ENCODE measurements around the gene LMX1A.

The LMX1A gene

GRCh38 chr1:165288350-165289120, 68.0 kb downstream of the LMX1A start:
- no peak for TF ChIP-seq GATA3 (IDR thresholded peaks at IDR 0.05; ENCODE audit: low read depth, low read length)
- no peak for TF ChIP-seq GATA2 (IDR thresholded peaks at IDR 0.05; ENCODE audit: low read depth, low read length)

DNA sequence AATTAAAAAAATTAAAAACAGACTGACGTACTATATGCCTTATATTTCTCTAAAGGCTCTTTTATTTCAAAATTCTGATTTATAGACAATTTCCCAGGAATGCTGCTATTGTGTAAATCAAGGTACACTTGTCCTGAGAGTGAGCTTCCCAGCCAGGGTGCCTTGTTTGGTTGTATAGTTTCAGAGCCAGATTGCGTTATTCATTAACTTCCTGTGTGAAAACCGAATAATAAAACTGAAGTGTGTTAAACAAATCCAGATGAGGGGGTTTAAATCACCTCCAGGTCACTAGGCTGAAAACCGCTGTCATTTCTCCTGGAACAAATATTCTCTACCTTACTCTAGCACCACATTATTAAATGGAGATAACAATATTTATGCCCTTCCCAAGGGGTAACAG, 68.7 kb downstream of the LMX1A start:
- no peak for TF ChIP-seq GATA3 (IDR thresholded peaks at IDR 0.05; ENCODE audit: low read depth, low read length)
- TF ChIP-seq GATA2 (IDR thresholded peaks at IDR 0.05; ENCODE audit: low read depth, low read length) = no peak

DNA sequence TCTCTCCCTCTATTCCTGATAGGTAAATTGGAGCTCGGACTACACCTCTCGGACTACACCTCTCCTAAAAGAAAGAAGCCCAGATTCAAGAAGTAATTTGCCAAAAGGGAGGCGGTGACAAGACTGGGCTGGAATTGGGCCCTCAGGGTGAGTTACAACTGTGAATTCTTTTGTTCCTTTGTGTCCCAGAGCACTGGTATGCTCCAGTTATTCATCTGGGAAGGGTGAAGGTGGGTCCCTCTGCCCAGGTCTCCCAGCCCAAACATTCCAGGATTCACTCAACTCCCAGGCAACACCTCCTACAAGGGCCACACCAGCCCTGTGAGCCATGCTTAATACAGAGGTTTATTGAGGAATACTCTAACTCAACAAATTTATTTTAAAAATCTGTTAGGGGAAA, 69.2 kb downstream of the LMX1A start:
- TF ChIP-seq GATA2 (IDR thresholded peaks at IDR 0.05; ENCODE audit: low read depth, low read length) (no peak), GATA3 (IDR thresholded peaks at IDR 0.05; ENCODE audit: low read depth, low read length) (no peak)

- TF ChIP-seq GATA2 (IDR thresholded peaks at IDR 0.05; ENCODE audit: low read depth, low read length) = no peak
- TF ChIP-seq GATA3 (IDR thresholded peaks at IDR 0.05; ENCODE audit: low read depth, low read length) = no peak
Measured at GRCh38 chr1:165284454-165284853, 72.1 kb downstream of the LMX1A start.

- TF ChIP-seq GATA2 (IDR thresholded peaks at IDR 0.05; ENCODE audit: low read depth, low read length) (no peak), GATA3 (IDR thresholded peaks at IDR 0.05; ENCODE audit: low read depth, low read length) (no peak)
Measured at GRCh38 chr1:165281207-165281901, 75.2 kb downstream of the LMX1A start.

GRCh38 chr1:165279882-165280281, 76.6 kb downstream of the LMX1A start:
- TF ChIP-seq GATA3 (IDR thresholded peaks at IDR 0.05; ENCODE audit: low read depth, low read length) = no peak
- TF ChIP-seq GATA2 (IDR thresholded peaks at IDR 0.05; ENCODE audit: low read depth, low read length) = no peak

- TF ChIP-seq GATA3 (IDR thresholded peaks at IDR 0.05; ENCODE audit: low read depth, low read length) (no peak), GATA2 (IDR thresholded peaks at IDR 0.05; ENCODE audit: low read depth, low read length) (no peak)
Measured at GRCh38 chr1:165276314-165276713, 80.2 kb downstream of the LMX1A start.

DNA sequence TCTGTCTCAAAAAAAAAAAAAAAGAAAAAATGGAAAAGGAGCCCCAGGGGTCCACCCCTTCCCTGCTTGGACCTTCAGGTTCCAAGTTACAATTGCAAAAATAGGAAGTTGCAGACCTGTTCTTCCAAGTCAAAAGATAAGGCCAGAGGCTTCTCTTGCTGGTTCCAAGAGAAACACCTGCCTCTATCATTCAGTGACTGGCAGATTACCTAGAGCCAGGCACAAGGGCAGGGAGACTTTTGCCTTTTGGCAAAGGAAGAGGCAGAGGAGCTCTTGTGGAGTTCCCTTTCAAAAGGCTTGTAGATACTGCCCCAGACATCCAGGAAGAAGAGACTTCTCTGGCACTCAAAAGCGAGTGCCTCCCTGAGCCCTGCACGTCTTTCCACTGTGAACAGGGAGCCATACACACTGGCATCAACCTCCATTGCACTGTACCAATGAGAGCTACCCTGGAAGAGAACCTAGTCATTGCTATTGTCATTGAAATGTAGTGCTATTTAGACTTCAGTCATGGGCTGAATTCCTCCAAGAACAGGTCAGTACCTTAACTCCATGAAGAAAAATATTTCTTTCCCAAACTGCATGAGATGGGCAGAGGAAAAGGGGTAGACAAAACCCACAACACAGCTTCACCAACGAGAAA, 91.2 kb downstream of the LMX1A start:
- TF ChIP-seq GATA2 (IDR thresholded peaks at IDR 0.05; ENCODE audit: low read depth, low read length) (no peak), GATA3 (IDR thresholded peaks at IDR 0.05; ENCODE audit: low read depth, low read length) (no peak)

DNA sequence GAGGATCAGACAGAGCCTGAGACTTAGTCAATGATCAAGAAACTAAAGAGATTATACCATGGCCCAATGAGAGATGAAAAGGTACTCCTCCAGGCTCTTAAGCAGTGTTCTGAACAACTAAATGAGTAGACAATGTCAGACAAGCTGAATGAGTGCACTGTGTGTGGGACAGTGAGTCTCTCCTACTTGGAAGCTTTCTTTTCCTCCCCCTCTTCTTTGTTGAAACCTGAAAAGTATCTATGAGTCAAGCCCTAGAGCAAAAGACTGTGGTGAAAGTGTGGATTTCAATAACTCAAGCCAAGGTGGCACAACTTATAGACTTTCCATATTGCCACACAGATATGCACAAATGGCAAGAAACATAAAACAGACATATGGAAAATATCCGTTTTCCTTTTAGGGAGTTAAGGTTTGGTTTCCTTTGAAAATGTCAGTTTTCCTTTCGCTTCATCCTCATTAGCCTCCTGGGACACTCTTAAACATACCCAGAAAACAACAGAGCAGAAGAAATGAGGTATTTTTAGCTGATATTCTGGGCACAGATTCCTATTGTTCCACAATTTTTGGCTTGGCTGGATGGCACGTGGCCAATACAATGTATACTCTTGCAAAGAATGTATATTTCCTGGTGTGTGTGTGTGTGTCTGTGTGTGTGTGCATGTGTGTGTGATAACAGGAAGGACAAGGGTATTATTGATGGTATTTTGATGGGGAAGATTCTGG, 96.6 kb downstream of the LMX1A start:
- TF ChIP-seq GATA2 (IDR thresholded peaks at IDR 0.05; ENCODE audit: low read depth, low read length) (no peak), GATA3 (IDR thresholded peaks at IDR 0.05; ENCODE audit: low read depth, low read length) (no peak)

DNA sequence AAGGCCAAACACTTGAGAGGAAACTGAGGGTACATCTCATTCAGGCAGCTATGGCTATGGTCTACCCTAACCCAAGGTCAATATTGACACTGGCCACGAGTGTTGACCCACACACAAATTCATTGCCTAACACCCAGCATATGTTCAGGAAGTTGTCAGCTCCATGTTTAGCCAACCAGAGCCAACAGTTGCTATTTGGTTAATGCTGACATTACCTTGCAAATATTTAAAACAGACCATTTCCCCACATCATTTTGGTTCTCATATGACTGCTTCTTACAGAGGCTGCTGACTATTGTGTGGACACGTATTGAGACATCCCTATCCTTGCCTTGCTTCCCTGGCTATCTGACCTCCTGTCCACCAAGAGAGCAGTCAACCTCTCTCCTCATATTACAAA, 97.3 kb downstream of the LMX1A start:
- TF ChIP-seq GATA3 (IDR thresholded peaks at IDR 0.05; ENCODE audit: low read depth, low read length) (no peak), GATA2 (IDR thresholded peaks at IDR 0.05; ENCODE audit: low read depth, low read length) (no peak)

GRCh38 chr1:165257969-165258459, 98.5 kb downstream of the LMX1A start:
- no peak for TF ChIP-seq GATA3 (IDR thresholded peaks at IDR 0.05; ENCODE audit: low read depth, low read length)
- no peak for TF ChIP-seq GATA2 (IDR thresholded peaks at IDR 0.05; ENCODE audit: low read depth, low read length)

DNA sequence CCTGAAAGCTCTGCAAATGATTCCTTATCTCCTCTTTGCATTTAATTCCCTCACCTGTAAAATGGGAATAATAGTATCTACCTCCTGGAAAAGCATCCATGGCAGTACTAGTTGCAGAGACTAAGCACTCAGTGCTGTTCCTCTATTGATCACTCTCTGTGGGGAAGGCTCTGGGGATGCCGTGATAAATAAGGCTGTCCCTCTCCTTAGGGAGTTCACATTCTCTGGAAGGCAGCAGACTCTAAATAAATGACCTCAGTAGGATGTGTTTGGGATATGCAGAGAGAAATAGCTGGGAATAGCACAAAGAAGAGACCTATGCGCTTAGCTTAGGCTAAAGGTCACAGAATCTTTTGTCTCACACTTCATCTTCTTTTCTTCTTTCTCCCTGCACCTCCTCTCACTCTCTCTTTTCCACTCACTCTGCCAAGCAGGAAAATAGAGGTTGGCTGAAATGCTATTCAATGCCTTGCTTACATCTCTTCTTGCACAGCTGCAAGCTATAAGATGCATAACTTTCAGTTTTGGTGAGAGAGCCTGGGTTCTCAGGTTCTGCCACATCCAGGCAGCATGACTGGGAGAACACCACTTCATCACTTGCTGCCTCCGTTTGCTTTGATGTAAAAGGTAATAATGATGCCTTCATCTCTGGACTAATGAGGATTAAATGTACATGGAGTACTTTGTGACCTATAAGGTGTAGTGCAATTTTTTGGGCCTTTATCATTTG, 101.5 kb downstream of the LMX1A start:
- TF ChIP-seq GATA3 (IDR thresholded peaks at IDR 0.05; ENCODE audit: low read depth, low read length) (no peak), GATA2 (IDR thresholded peaks at IDR 0.05; ENCODE audit: low read depth, low read length) (no peak)

GRCh38 chr1:165254376-165254775, 102.1 kb downstream of the LMX1A start:
- TF ChIP-seq GATA2 (IDR thresholded peaks at IDR 0.05; ENCODE audit: low read depth, low read length) (no peak), GATA3 (IDR thresholded peaks at IDR 0.05; ENCODE audit: low read depth, low read length) (no peak)
